ENCODE measurements around the gene DOCK9.

Gene DOCK9

DNA sequence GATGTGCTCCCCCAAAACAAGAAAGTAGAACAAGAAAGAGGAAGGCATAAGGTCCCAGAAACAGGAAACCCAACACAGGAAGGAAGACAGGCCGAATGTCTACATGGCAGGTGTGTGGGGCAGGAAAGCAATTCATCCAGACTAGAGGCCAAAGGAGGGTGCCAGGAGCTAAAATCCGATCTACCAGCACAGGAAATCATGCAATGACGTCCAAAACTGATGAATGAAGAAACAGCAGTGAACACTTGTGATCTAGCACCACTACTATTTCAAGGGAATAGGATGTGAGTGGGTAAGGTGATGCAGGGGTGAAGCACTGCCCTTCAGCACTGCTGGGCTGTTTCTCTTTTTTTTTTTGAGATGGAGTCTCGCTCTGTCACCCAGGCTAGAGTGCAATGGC, 59.1 kb downstream of the DOCK9 start:
- no peak for DNase-seq (ENCODE audit: low spot score)
- TF ChIP-seq, protein P1, sequence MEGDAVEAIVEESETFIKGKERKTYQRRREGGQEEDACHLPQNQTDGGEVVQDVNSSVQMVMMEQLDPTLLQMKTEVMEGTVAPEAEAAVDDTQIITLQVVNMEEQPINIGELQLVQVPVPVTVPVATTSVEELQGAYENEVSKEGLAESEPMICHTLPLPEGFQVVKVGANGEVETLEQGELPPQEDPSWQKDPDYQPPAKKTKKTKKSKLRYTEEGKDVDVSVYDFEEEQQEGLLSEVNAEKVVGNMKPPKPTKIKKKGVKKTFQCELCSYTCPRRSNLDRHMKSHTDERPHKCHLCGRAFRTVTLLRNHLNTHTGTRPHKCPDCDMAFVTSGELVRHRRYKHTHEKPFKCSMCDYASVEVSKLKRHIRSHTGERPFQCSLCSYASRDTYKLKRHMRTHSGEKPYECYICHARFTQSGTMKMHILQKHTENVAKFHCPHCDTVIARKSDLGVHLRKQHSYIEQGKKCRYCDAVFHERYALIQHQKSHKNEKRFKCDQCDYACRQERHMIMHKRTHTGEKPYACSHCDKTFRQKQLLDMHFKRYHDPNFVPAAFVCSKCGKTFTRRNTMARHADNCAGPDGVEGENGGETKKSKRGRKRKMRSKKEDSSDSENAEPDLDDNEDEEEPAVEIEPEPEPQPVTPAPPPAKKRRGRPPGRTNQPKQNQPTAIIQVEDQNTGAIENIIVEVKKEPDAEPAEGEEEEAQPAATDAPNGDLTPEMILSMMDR (IDR thresholded peaks at IDR 0.05; ENCODE audit: extremely low read depth, missing control alignments): no peak

DNA sequence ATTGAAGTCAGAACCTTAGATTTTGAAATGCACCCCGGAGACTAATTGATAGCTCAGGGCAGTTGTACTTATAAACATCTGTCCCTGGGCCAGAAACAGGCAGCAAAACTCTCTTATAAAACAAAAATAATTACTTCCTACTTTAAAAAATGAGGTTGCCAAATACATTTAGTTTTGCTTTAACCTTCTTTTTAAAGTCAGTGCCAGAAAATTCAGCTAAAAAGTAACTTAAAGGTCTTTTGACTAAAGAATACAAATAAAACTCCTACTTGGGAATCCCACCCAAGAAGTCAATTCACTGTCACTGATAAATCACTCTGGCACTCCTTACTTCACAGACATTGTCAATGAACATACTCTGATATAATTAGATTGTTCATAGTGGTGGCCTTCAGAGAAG, 60.7 kb downstream of the DOCK9 start:
- DNase-seq (ENCODE audit: low spot score): no peak
- TF ChIP-seq, protein P1 (IDR thresholded peaks at IDR 0.05; ENCODE audit: extremely low read depth, missing control alignments): no peak

GRCh38 chr13:98916403-98916802, 61.5 kb downstream of the DOCK9 start:
- TF ChIP-seq, protein P1 (IDR thresholded peaks at IDR 0.05; ENCODE audit: extremely low read depth, missing control alignments): no peak
- DNase-seq (ENCODE audit: low spot score): no peak

- TF ChIP-seq, protein P1 (IDR thresholded peaks at IDR 0.05; ENCODE audit: extremely low read depth, missing control alignments): no peak
- no peak for DNase-seq (ENCODE audit: low spot score)
Observed at GRCh38 chr13:98915981-98916380, 61.9 kb downstream of the DOCK9 start.

DNA sequence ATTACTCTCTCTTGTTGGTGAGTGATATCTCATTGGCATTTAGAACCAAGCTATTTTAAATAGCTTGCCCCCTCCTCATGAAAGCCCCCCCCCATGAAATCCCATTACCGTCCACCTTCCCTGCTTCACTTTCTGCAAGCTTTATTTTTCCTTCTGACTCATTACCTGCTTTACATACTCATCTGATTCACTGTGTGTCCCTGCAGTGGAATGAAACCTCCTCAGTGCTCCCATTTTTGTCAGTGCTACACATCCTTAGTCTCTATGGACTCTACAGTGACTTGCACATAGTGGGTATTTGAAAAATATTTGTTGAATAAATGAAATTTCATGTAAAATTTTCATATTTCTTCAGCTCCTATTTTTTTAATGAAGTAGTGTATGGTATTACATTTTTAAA, 62.3 kb downstream of the DOCK9 start:
- no peak for DNase-seq (ENCODE audit: low spot score)
- TF ChIP-seq, protein P1 (IDR thresholded peaks at IDR 0.05; ENCODE audit: extremely low read depth, missing control alignments): no peak

GRCh38 chr13:98913741-98914140, 64.1 kb downstream of the DOCK9 start:
- DNase-seq (ENCODE audit: low spot score): no peak
- TF ChIP-seq, protein P1 (IDR thresholded peaks at IDR 0.05; ENCODE audit: extremely low read depth, missing control alignments): no peak

GRCh38 chr13:98912846-98913245, 65.0 kb downstream of the DOCK9 start:
- no peak for DNase-seq (ENCODE audit: low spot score)
- TF ChIP-seq, protein P1 (IDR thresholded peaks at IDR 0.05; ENCODE audit: extremely low read depth, missing control alignments): no peak
